MM.1S (cell line): ENCODE data around the gene VAV3.

Source experiments
- DNase-seq: peaks from one replicate; pipeline ENCODE4 v3.0.0-alpha.2; 2015
- H2AFZ ChIP-seq: fragments of 300-600 bp; sonication (generic); 2 replicates; pipeline ENCODE4 v1.6.0; 2016; ENCODE audit warnings: antibody characterized with exemption, low read length
- H3F3A ChIP-seq: fragments of 300-600 bp; sonication (generic); 2 replicates; pipeline ENCODE4 v1.6.1; 2016; ENCODE audit warnings: mild to moderate bottlenecking, antibody characterized with exemption, low read length, moderate library complexity, mixed read lengths; ENCODE audit not compliant: insufficient read depth
- H3K27ac ChIP-seq: fragments of 300-600 bp; sonication (generic); 2 replicates; pipeline ENCODE4 v1.5.1; 2016; ENCODE audit warnings: mild to moderate bottlenecking, low read length
- H3K27me3 ChIP-seq: fragments of 300-600 bp; sonication (generic); replicated peaks from 2 replicates; pipeline ENCODE4 v1.6.0; 2016; ENCODE audit warnings: low read length; ENCODE audit not compliant: insufficient read depth
- H3K36me3 ChIP-seq: fragments of 300-600 bp; sonication (generic); replicated peaks from 2 replicates; pipeline ENCODE4 v1.6.1; 2016; ENCODE audit warnings: mild to moderate bottlenecking, low read length, mixed read lengths; ENCODE audit not compliant: insufficient read depth
- H3K4me1 ChIP-seq: fragments of 300-600 bp; sonication (generic); 2 replicates; pipeline ENCODE4 v1.6.1; 2016; ENCODE audit warnings: low read length, mixed read lengths
- H3K4me2 ChIP-seq: fragments of 300-600 bp; sonication (generic); 2 replicates; pipeline ENCODE4 v1.6.0; 2016; ENCODE audit warnings: low read depth, low read length
- H3K4me3 ChIP-seq: fragments of 300-600 bp; sonication (generic); 2 replicates; pipeline ENCODE4 v1.5.1; 2016; ENCODE audit warnings: low read length, mixed read lengths
- H3K79me2 ChIP-seq: fragments of 300-600 bp; sonication (generic); 2 replicates; pipeline ENCODE4 v1.6.1; 2016; ENCODE audit warnings: mixed run types, low read length, mixed read lengths
- H3K9ac ChIP-seq: fragments of 300-600 bp; sonication (generic); 2 replicates; pipeline ENCODE4 v1.6.1; 2016; ENCODE audit warnings: low read length, mixed read lengths
- H3K9me2 ChIP-seq: fragments of 300-600 bp; sonication (generic); replicated peaks from 2 replicates; pipeline ENCODE4 v1.6.1; 2016; ENCODE audit warnings: mild to moderate bottlenecking, low read length, mixed read lengths; ENCODE audit not compliant: insufficient read depth
- H3K9me3 ChIP-seq: fragments of 300-600 bp; sonication (generic); replicated peaks from 2 replicates; pipeline ENCODE4 v1.6.1; 2016; ENCODE audit warnings: mild to moderate bottlenecking, low read length, mixed read lengths; ENCODE audit not compliant: insufficient read depth
- H4K20me1 ChIP-seq: fragments of 300-600 bp; sonication (generic); 2 replicates; pipeline ENCODE4 v1.6.1; 2016; ENCODE audit warnings: mild to moderate bottlenecking, low read length, moderate library complexity, mixed read lengths; ENCODE audit not compliant: insufficient read depth
- CTCF ChIP-seq: fragments of 300-600 bp; sonication (generic); IDR thresholded peaks from 2 replicates; pipeline ENCODE4 v1.5.1; 2016; ENCODE audit warnings: antibody characterized with exemption, low read length, mixed read lengths
- EZH2 ChIP-seq: fragments of 300-600 bp; sonication (generic); optimal IDR thresholded peaks from 2 replicates; pipeline ENCODE3; 2017; ENCODE audit warnings: low read depth, mild to moderate bottlenecking, antibody characterized with exemption, low read length, mixed read lengths
- EZH2phosphoT487 ChIP-seq: fragments of 300-600 bp; sonication (generic); IDR thresholded peaks from 2 replicates; pipeline ENCODE4 v1.6.1; 2018; ENCODE audit warnings: antibody characterized with exemption, low read length

The VAV3 gene

GRCh38 chr1:107997866-107998265 lies 32.9 kb upstream of the VAV3 start:
- Histone ChIP-seq H3K9ac (no peak overlapping the region), H3K4me3 (no peak overlapping the region), H3K36me3 (no peaks in the 10 kb centered on the region), H4K20me1 (no peaks in the 10 kb centered on the region), H3K9me2 (no peaks in the 10 kb centered on the region), H3K4me1 (no peaks in the 10 kb centered on the region), H3K27ac (no peak overlapping the region), H3F3A (no peaks in the 10 kb centered on the region), H3K27me3 (no peaks in the 10 kb centered on the region), H2AFZ (no peak overlapping the region), H3K79me2 (no peaks in the 10 kb centered on the region), H3K4me2 (no peak overlapping the region), H3K9me3 (no peaks in the 10 kb centered on the region)
- DNase-seq: no peak
- no peak for TF ChIP-seq EZH2phosphoT487
- TF ChIP-seq EZH2: no peak
- TF ChIP-seq CTCF: no peak

DNA sequence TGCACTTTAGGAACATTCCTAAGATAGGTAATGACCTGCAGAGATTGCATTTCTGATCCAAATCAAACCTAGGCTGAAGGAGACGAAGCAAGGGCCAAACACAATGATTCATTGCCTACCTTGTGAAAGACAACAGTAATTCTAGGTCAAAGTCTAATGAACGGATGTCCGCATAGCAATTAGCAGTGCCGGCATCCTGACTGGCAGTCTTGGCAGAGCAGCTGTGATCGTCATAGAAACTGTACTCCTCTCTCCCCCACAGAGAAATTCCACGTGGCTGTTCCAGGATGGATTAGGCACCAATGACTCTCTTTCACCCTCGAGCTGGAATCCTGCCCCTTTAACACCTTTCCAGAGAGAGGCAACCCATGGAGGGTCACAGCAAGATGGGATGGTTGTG lies 28.9 kb upstream of the VAV3 start:
- no peak for DNase-seq
- no peak for TF ChIP-seq EZH2phosphoT487
- TF ChIP-seq EZH2: no peak
- TF ChIP-seq CTCF: no peak

GRCh38 chr1:107992347-107992746 lies 27.4 kb upstream of the VAV3 start:
- no peaks in the 10 kb centered on the region for H3K79me2 ChIP-seq
- no peaks in the 10 kb centered on the region for H4K20me1 ChIP-seq
- no peak for DNase-seq
- no peaks in the 10 kb centered on the region for H3K9me3 ChIP-seq
- H3F3A ChIP-seq: no peaks in the 10 kb centered on the region
- H3K27me3 ChIP-seq: no peaks in the 10 kb centered on the region
- H3K27ac ChIP-seq: no peak overlapping the region
- H3K4me1 ChIP-seq: no peaks in the 10 kb centered on the region
- H3K9me2 ChIP-seq: no peaks in the 10 kb centered on the region
- H3K9ac ChIP-seq: no peak overlapping the region
- H3K4me3 ChIP-seq: no peak overlapping the region
- no peaks in the 10 kb centered on the region for H3K36me3 ChIP-seq
- TF ChIP-seq EZH2 (no peak), CTCF (no peak), EZH2phosphoT487 (no peak)
- H2AFZ ChIP-seq: no peak overlapping the region
- no peak overlapping the region for H3K4me2 ChIP-seq

More for the DNA sequence above, 28.9 kb upstream of the VAV3 start:
- H3K36me3 ChIP-seq: no peaks in the 10 kb centered on the region
- no peak overlapping the region for H3K27ac ChIP-seq
- H3K4me2 ChIP-seq: no peak overlapping the region
- no peak overlapping the region for H3K9ac ChIP-seq
- no peaks in the 10 kb centered on the region for H3F3A ChIP-seq
- H3K4me3 ChIP-seq: no peak overlapping the region
- H2AFZ ChIP-seq: no peak overlapping the region
- H4K20me1 ChIP-seq: no peaks in the 10 kb centered on the region
- no peaks in the 10 kb centered on the region for H3K27me3 ChIP-seq
- no peaks in the 10 kb centered on the region for H3K4me1 ChIP-seq
- no peaks in the 10 kb centered on the region for H3K79me2 ChIP-seq
- no peaks in the 10 kb centered on the region for H3K9me2 ChIP-seq
- no peaks in the 10 kb centered on the region for H3K9me3 ChIP-seq
